ENCODE results near the gene SRGAP1.
A peak's percentile ranks its signal among the peaks of the same experiment; 100 is the strongest.

Gene SRGAP1

GRCh38 chr12:64093689-64094088, 249.2 kb downstream of the SRGAP1 start:
- no peak for TF ChIP-seq CTCF (IDR thresholded peaks at IDR 0.05; ENCODE audit: control insufficient read depth, insufficient read depth, low read depth, low read length, missing control alignments)
- H3K4me3 ChIP-seq (ENCODE audit: control insufficient read depth, low read depth, low read length), result no peak overlapping the region
- no peak for DNase-seq (ENCODE audit: low read depth)

GRCh38 chr12:64097366-64098105, 253.0 kb downstream of the SRGAP1 start:
- no peak for DNase-seq (ENCODE audit: low read depth)
- TF ChIP-seq CTCF (IDR thresholded peaks at IDR 0.05; ENCODE audit: control insufficient read depth, insufficient read depth, low read depth, low read length, missing control alignments), result no peak
- H3K4me3 ChIP-seq (ENCODE audit: control insufficient read depth, low read depth, low read length), result no peak overlapping the region

GRCh38 chr12:64098709-64099354, 254.3 kb downstream of the SRGAP1 start:
- TF ChIP-seq CTCF (IDR thresholded peaks at IDR 0.05; ENCODE audit: control insufficient read depth, insufficient read depth, low read depth, low read length, missing control alignments), result no peak

GRCh38 chr12:64099397-64099796, 254.9 kb downstream of the SRGAP1 start:
- DNase-seq (ENCODE audit: low read depth), result peak; percentile 53
- H3K4me3 ChIP-seq (ENCODE audit: control insufficient read depth, low read depth, low read length), result no peak overlapping the region

More at GRCh38 chr12:64098709-64099354, 254.3 kb downstream of the SRGAP1 start:
- no peak overlapping the region for H3K4me3 ChIP-seq (ENCODE audit: control insufficient read depth, low read depth, low read length)
- no peak for DNase-seq (ENCODE audit: low read depth)

GRCh38 chr12:64102339-64102738, 257.8 kb downstream of the SRGAP1 start:
- H3K4me3 ChIP-seq (ENCODE audit: control insufficient read depth, low read depth, low read length), result no peak overlapping the region
- peak; percentile 49 for DNase-seq (ENCODE audit: low read depth)
- no peak for TF ChIP-seq CTCF (IDR thresholded peaks at IDR 0.05; ENCODE audit: control insufficient read depth, insufficient read depth, low read depth, low read length, missing control alignments)

More at GRCh38 chr12:64099397-64099796, 254.9 kb downstream of the SRGAP1 start:
- TF ChIP-seq CTCF (IDR thresholded peaks at IDR 0.05; ENCODE audit: control insufficient read depth, insufficient read depth, low read depth, low read length, missing control alignments), result no peak

GRCh38 chr12:64103825-64104740, 259.6 kb downstream of the SRGAP1 start:
- no peak for DNase-seq (ENCODE audit: low read depth)

More at GRCh38 chr12:64103825-64104740, 259.6 kb downstream of the SRGAP1 start:
- no peak for TF ChIP-seq CTCF (IDR thresholded peaks at IDR 0.05; ENCODE audit: control insufficient read depth, insufficient read depth, low read depth, low read length, missing control alignments)
- no peak overlapping the region for H3K4me3 ChIP-seq (ENCODE audit: control insufficient read depth, low read depth, low read length)
